ENCODE data around the gene FCRLB. TPM values are rescaled to one million over a fixed set of nuclear protein-coding genes. Genes with fewer than 3 reads are reported as not detected.
A peak's percentile ranks its signal among the peaks of the same experiment; 100 is the strongest.
"Not testable (repeated sequence)": the region's sequence is repeated elsewhere in the genome, so short reads cannot be mapped to it uniquely, and the experiment has no call there.

Gene FCRLB
- total RNA-seq, 1 donor from 2014 or later, result not detected

- Histone ChIP-seq H3K9me3 (ENCODE audit: low read depth) (no peaks in the 10 kb centered on the region), H4K20me1 (ENCODE audit: low read depth) (no peaks in the 10 kb centered on the region), H3K9ac (no peak overlapping the region), H3K27me3 (peaks cover 75% of the 10 kb centered on the region), H3K4me1 (peaks cover 5% of the 10 kb centered on the region), H3K36me3 (no peaks in the 10 kb centered on the region), H2AFZ (replicated peaks) (no peak overlapping the region), H3K4me2 (no peak overlapping the region), H3K4me3 (no peak overlapping the region), H3K79me2 (ENCODE audit: low read depth) (no peaks in the 10 kb centered on the region), H3K27ac (no peak overlapping the region), H3F3A (ENCODE audit: low read depth) (peaks cover 6% of the 10 kb centered on the region)
- H3K36me3 Mint-ChIP-seq, result no peaks in the 10 kb centered on the region
- H3K4me1 Mint-ChIP-seq, result peaks cover 6% of the 10 kb centered on the region
- DNase-seq (ENCODE audit: low spot score), result no peak
- H3K4me3 Mint-ChIP-seq, result no peak overlapping the region
- no peak for TF ChIP-seq EZH2phosphoT487 (IDR thresholded peaks at IDR 0.05)
- no peak for TF ChIP-seq EZH2 (IDR thresholded peaks at IDR 0.05)
- no peak for TF ChIP-seq CTCF (IDR thresholded peaks at IDR 0.05)
- peaks cover 26% of the 10 kb centered on the region for H3K27me3 Mint-ChIP-seq (ENCODE audit: insufficient read depth, low read depth)
- H3K9me3 Mint-ChIP-seq, result no peaks in the 10 kb centered on the region
- H3K27ac Mint-ChIP-seq, result no peak overlapping the region
Measured at GRCh38 chr1:161723459-161724141, 2.3 kb downstream of the FCRLB start.

- H3K36me3 Mint-ChIP-seq; H3K27ac ChIP-seq; H3F3A ChIP-seq (ENCODE audit: low read depth); H3K4me1 Mint-ChIP-seq; H3K36me3 ChIP-seq; H4K20me1 ChIP-seq (ENCODE audit: low read depth); DNase-seq (ENCODE audit: low spot score); H3K9ac ChIP-seq; H3K79me2 ChIP-seq (ENCODE audit: low read depth); H3K27ac Mint-ChIP-seq; H3K9me3 ChIP-seq (ENCODE audit: low read depth); H3K4me1 ChIP-seq; H3K9me3 Mint-ChIP-seq: not testable (repeated sequence)
- Histone ChIP-seq H3K4me2 (peak overlapping the region; percentile 90), H3K4me3 (peak overlapping the region; percentile 54), H2AFZ (replicated peaks) (peak overlapping the region; percentile 97), H3K27me3 (peaks cover 93% of the 10 kb centered on the region)
- peaks cover 26% of the 10 kb centered on the region for H3K27me3 Mint-ChIP-seq (ENCODE audit: insufficient read depth, low read depth)
- peak overlapping the region; percentile 93 for H3K4me3 Mint-ChIP-seq
Measured at GRCh38 chr1:161725258-161725907, 4.0 kb downstream of the FCRLB start.

- Histone ChIP-seq H3K27me3 (peaks cover 94% of the 10 kb centered on the region), H4K20me1 (ENCODE audit: low read depth) (no peaks in the 10 kb centered on the region), H3F3A (ENCODE audit: low read depth) (peaks cover 6% of the 10 kb centered on the region), H3K36me3 (no peaks in the 10 kb centered on the region), H3K4me3 (peak overlapping the region; percentile 54), H3K79me2 (ENCODE audit: low read depth) (no peaks in the 10 kb centered on the region), H2AFZ (replicated peaks) (peak overlapping the region; percentile 97), H3K4me1 (peaks cover 5% of the 10 kb centered on the region), H3K4me2 (peak overlapping the region; percentile 90), H3K9me3 (ENCODE audit: low read depth) (no peaks in the 10 kb centered on the region), H3K9ac (no peak overlapping the region), H3K27ac (no peak overlapping the region)
- Mint-ChIP-seq H3K36me3 (no peaks in the 10 kb centered on the region), H3K9me3 (no peaks in the 10 kb centered on the region), H3K27ac (peak overlapping the region; percentile 78), H3K27me3 (ENCODE audit: insufficient read depth, low read depth) (peaks cover 23% of the 10 kb centered on the region), H3K4me1 (peaks cover 6% of the 10 kb centered on the region), H3K4me3 (peak overlapping the region; percentile 93)
- peak; percentile 44 for TF ChIP-seq CTCF (IDR thresholded peaks at IDR 0.05)
- TF ChIP-seq EZH2phosphoT487 (IDR thresholded peaks at IDR 0.05), result peak; percentile 58
- peak; percentile 70 for TF ChIP-seq EZH2 (IDR thresholded peaks at IDR 0.05)
- DNase-seq (ENCODE audit: low spot score), result peak; percentile 71
Measured at GRCh38 chr1:161725908-161726472, 4.6 kb downstream of the FCRLB start.
